ENCODE data around the gene ADSS1.

Gene ADSS1

DNA sequence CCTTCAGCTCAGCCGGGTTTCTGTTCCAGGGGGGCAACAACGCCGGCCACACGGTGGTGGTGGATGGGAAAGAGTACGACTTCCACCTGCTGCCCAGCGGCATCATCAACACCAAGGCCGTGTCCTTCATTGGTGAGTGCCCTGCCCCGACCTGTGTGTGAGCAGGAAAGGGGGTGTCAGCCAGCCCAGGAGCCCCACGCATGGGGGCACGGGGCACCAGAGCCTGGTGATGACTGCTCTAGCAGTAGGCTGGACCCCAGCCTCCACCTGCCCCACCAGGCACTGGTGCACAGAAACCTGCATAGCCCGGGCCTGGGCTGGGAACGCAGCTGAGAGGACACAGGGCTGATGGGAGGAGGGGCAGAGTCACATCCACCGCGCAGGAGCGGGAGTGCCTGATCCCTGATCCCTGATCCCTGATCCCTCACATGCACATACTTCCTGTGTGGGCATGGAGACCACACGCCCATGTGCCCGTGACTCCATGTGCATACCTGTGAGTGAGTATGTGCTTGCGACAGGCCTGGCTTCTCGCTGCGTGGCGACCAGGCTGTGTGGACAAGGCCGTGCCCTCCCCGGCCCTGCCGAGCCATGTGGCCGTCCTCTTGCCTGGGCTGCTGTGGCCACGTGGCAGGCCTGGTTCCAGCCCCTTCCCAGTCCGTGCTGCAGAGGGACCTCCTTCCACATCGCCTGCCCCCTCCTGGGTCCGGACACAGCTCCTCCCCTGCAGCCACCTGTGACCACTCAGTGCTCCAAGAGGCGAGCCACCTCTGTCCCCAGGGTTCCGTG is 11.2 kb downstream of the ADSS1 start:
- Histone ChIP-seq H3K4me3 (ENCODE audit: low read depth, low read length) (no peak overlapping the region), H3K9me3 (ENCODE audit: severe bottlenecking) (no peaks in the 10 kb centered on the region), H3K27ac (no peak overlapping the region), H3K27me3 (ENCODE audit: insufficient read depth, low read depth, severe bottlenecking) (no peaks in the 10 kb centered on the region), H3K36me3 (no peaks in the 10 kb centered on the region)
- DNase-seq, result peak; percentile 66
- TF ChIP-seq, protein P1, sequence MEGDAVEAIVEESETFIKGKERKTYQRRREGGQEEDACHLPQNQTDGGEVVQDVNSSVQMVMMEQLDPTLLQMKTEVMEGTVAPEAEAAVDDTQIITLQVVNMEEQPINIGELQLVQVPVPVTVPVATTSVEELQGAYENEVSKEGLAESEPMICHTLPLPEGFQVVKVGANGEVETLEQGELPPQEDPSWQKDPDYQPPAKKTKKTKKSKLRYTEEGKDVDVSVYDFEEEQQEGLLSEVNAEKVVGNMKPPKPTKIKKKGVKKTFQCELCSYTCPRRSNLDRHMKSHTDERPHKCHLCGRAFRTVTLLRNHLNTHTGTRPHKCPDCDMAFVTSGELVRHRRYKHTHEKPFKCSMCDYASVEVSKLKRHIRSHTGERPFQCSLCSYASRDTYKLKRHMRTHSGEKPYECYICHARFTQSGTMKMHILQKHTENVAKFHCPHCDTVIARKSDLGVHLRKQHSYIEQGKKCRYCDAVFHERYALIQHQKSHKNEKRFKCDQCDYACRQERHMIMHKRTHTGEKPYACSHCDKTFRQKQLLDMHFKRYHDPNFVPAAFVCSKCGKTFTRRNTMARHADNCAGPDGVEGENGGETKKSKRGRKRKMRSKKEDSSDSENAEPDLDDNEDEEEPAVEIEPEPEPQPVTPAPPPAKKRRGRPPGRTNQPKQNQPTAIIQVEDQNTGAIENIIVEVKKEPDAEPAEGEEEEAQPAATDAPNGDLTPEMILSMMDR (IDR thresholded peaks at IDR 0.05; ENCODE audit: low read depth, low read length), result no peak

DNA sequence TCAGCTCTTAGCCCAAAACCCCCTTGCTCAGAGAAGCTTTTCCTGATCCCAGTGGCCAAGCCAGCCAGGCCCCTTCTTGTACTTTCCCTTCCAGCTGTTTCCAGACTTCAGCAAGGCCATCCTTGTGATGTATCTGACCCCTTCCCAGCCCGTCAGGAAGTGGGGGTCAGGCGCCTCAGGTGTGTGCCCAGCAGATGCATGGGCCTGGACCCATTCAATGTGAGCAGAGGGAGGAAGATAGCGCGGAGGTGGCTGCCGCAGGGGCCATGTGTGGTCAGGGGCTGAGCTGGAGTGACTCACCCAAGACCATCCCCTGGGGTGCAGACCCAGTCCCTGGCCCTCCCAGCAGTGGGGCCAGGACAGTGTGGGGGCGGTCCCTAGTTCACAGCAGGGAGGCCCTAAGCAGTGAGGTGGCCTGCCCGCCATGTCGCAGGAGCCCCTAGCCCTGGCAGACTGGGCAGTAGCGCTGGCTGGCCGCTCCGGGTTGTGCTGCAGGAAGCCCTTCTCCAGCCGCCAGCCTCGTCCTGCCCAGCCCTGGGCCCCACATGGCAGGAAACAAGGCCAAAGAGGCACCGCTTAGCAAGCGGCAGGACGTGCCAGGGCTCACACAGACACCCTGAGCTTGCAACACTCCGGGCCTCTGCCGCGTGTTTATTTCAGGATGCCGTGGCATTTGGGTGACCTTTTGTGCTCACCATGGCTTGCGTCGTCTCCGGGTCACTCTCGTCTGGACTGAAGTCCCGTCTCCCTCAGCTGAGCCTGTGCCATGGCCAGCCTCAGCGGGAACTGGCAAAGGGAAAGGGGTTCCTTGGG is 12.0 kb downstream of the ADSS1 start:
- no peak for DNase-seq
- Histone ChIP-seq H3K9me3 (ENCODE audit: severe bottlenecking) (no peaks in the 10 kb centered on the region), H3K27me3 (ENCODE audit: insufficient read depth, low read depth, severe bottlenecking) (no peaks in the 10 kb centered on the region), H3K27ac (no peak overlapping the region), H3K36me3 (no peaks in the 10 kb centered on the region), H3K4me3 (ENCODE audit: low read depth, low read length) (no peak overlapping the region)
- TF ChIP-seq, protein P1 (IDR thresholded peaks at IDR 0.05; ENCODE audit: low read depth, low read length), result no peak

DNA sequence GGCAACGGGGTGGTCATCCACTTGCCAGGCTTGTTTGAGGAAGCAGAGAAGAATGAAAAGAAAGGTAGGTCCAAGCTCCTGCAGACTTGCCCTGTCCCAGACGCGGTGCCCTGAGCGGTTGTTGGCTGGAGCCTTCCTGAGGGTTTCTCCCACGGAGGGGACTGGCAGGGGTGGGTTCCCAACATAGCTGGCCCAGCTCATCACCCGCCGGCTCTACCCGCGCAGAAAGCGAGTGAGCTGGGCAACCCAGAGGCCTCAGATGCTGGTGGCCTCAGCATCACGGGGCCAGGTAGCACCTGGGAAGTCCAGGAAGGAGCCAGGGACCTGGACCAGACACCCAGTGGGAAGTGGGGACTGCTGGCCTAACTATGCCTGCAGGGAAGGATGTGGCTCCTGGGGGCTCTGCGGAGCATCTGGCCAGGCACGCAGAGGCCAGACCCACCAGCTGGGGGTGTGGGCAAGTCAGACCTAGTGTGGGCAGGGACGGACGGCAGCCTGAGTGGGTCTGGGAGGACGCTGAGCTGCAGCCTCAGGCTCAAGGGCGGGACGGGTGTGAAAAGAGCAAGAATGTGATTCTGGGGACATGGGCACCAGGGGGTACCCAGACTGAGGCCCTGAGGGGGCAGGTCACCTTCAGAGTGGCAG is 14.5 kb downstream of the ADSS1 start:
- Histone ChIP-seq H3K36me3 (no peaks in the 10 kb centered on the region), H3K9me3 (ENCODE audit: severe bottlenecking) (no peaks in the 10 kb centered on the region), H3K4me3 (ENCODE audit: low read depth, low read length) (no peak overlapping the region), H3K27me3 (ENCODE audit: insufficient read depth, low read depth, severe bottlenecking) (no peaks in the 10 kb centered on the region), H3K27ac (no peak overlapping the region)
- TF ChIP-seq, protein P1 (IDR thresholded peaks at IDR 0.05; ENCODE audit: low read depth, low read length), result no peak
- no peak for DNase-seq

DNA sequence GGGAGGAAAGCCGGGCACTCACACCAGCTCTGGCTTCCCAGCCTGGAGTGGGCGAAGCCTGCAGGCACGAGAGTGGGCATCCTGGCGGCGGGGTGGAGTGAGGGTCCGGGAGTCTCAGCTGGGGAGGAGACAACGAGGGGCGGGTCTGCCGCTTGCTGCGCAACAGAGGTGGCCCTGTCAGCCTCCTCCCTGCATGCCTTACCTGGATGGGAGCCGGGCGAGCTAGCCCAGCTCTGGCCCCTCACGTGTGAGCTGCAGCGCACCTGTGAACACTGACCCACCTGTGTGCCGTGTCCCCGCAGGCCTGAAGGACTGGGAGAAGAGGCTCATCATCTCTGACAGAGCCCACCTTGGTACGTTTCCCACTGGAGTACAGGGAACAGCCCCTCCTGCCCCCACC is 15.0 kb downstream of the ADSS1 start:
- TF ChIP-seq, protein P1 (IDR thresholded peaks at IDR 0.05; ENCODE audit: low read depth, low read length), result no peak
- no peak overlapping the region for H3K27ac ChIP-seq
- DNase-seq, result no peak
- no peaks in the 10 kb centered on the region for H3K36me3 ChIP-seq
- no peaks in the 10 kb centered on the region for H3K27me3 ChIP-seq (ENCODE audit: insufficient read depth, low read depth, severe bottlenecking)
- no peaks in the 10 kb centered on the region for H3K9me3 ChIP-seq (ENCODE audit: severe bottlenecking)
- H3K4me3 ChIP-seq (ENCODE audit: low read depth, low read length), result no peak overlapping the region

DNA sequence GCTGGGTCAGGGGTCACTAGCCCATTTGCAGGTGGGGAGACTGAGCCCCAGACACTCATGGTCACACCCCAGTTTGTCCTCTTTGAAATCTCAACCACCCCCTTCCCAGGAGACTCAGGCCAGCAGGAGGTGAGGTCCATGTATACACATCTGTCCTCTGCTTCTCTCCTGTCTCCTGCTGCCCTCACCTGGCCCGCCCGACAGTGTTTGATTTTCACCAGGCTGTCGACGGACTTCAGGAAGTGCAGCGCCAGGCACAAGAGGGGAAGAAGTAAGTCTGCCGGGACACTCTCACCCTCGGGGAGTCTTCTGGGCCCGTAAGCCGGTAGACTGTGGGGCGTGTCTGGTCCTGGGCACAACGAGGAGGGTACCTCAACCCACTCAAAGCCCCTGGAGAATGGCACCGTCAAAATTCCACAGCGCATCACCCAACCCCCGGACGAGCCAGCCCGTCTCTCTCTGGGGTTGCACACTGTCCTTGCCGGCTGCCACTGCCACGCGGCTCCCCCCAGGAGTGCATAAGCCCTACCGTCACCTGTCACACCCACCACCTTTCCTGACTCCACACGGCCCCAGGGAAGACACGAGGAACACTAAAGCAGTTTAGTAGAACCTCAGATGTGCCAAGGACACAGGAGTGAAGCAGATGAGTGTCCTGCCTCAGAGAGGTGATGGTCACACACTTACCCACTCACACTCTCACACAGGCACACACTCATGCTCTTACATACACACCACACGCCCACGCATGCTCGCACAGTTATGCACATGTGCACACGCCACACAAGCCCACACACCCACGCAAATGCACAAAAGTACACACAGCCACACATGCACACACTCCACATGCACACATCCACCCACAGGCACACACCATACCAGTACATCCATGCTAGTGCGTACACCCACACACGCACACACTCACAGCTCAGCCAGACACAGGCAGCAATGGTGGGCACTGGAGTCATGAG is 15.8 kb downstream of the ADSS1 start:
- DNase-seq, result no peak
- TF ChIP-seq, protein P1 (IDR thresholded peaks at IDR 0.05; ENCODE audit: low read depth, low read length), result no peak
- Histone ChIP-seq H3K27ac (no peak overlapping the region), H3K4me3 (ENCODE audit: low read depth, low read length) (no peak overlapping the region), H3K36me3 (no peaks in the 10 kb centered on the region), H3K27me3 (ENCODE audit: insufficient read depth, low read depth, severe bottlenecking) (no peaks in the 10 kb centered on the region), H3K9me3 (ENCODE audit: severe bottlenecking) (no peaks in the 10 kb centered on the region)

Data from WERI-Rb-1 (cell line).